Neural progenitor cell (in vitro differentiated cells): ENCODE measurements around the gene HOXC4. TPM values are rescaled to one million over a fixed set of nuclear protein-coding genes. Genes with fewer than 3 reads are reported as not detected.

ENCODE experiments used
- DNase-seq: peaks from one replicate; pipeline ENCODE4 v3.0.0-alpha.2; 2016; ENCODE audit warnings: low spot score
- H2AFZ ChIP-seq: fragments of 200-600 bp; sonication (generic); replicated peaks from 2 replicates; pipeline ENCODE4 v1.6.1; 2016; ENCODE audit warnings: antibody characterized with exemption
- H3F3A ChIP-seq: fragments of 200-600 bp; sonication (generic); 2 replicates; pipeline ENCODE4 v1.6.1; 2016; ENCODE audit warnings: antibody characterized with exemption, low read depth
- H3K27ac ChIP-seq: fragments of 200-600 bp; sonication (generic); 2 replicates; pipeline ENCODE4 v1.5.1; 2016; ENCODE audit warnings: mild to moderate bottlenecking
- H3K27me3 ChIP-seq: fragments of 200-600 bp; sonication (generic); 2 replicates; pipeline ENCODE4 v1.6.1; 2016; ENCODE audit warnings: mild to moderate bottlenecking, moderate library complexity
- H3K36me3 ChIP-seq: fragments of 200-600 bp; sonication (generic); 2 replicates; pipeline ENCODE4 v1.5.1; 2016
- H3K4me1 ChIP-seq: fragments of 200-600 bp; sonication (generic); 2 replicates; pipeline ENCODE4 v1.6.1; 2016; ENCODE audit warnings: mixed run types
- H3K4me2 ChIP-seq: fragments of 200-600 bp; sonication (generic); 2 replicates; pipeline ENCODE4 v1.6.1; 2016
- H3K4me3 ChIP-seq: fragments of 200-600 bp; sonication (generic); 2 replicates; pipeline ENCODE4 v1.5.1; 2016
- H3K79me2 ChIP-seq: fragments of 200-600 bp; sonication (generic); 2 replicates; pipeline ENCODE4 v1.6.1; 2016; ENCODE audit warnings: low read depth
- H3K9ac ChIP-seq: fragments of 200-600 bp; sonication (generic); 2 replicates; pipeline ENCODE4 v1.6.1; 2016
- H3K9me3 ChIP-seq: fragments of 200-600 bp; sonication (generic); 2 replicates; pipeline ENCODE4 v1.5.1; 2016; ENCODE audit warnings: low read depth
- H4K20me1 ChIP-seq: fragments of 200-600 bp; sonication (generic); 2 replicates; pipeline ENCODE4 v1.6.1; 2016; ENCODE audit warnings: low read depth
- H3K27ac Mint-ChIP-seq: 3 replicates; pipeline ENCODE4 v1.8.0; 2021; ENCODE audit warnings: mixed read lengths
- H3K27me3 Mint-ChIP-seq: 2 replicates; pipeline ENCODE4 v1.8.0; 2022; ENCODE audit warnings: low read depth, mild to moderate bottlenecking, inconsistent platforms, moderate library complexity, mixed read lengths; ENCODE audit not compliant: insufficient read depth
- H3K36me3 Mint-ChIP-seq: 3 replicates; pipeline ENCODE4 v1.8.0; 2021; ENCODE audit warnings: mixed read lengths
- H3K4me1 Mint-ChIP-seq: 3 replicates; pipeline ENCODE4 v1.8.0; 2021; ENCODE audit warnings: mixed read lengths
- H3K4me3 Mint-ChIP-seq: 3 replicates; pipeline ENCODE4 v1.8.0; 2021; ENCODE audit warnings: mild to moderate bottlenecking, moderate library complexity, mixed read lengths
- H3K9me3 Mint-ChIP-seq: 3 replicates; pipeline ENCODE4 v1.8.0; 2020; ENCODE audit warnings: mixed read lengths
- CTCF ChIP-seq: fragments of 200-600 bp; sonication (generic); IDR thresholded peaks from 2 replicates; pipeline ENCODE4 v1.5.1; 2017; ENCODE audit warnings: antibody characterized with exemption, mild to moderate bottlenecking
- EZH2 ChIP-seq: fragments of 200-600 bp; sonication (generic); IDR thresholded peaks from 2 replicates; pipeline ENCODE4 v1.6.1; 2017; ENCODE audit warnings: antibody characterized with exemption, mild to moderate bottlenecking, moderate library complexity
- EZH2phosphoT487 ChIP-seq: fragments of 200-600 bp; sonication (generic); IDR thresholded peaks from 2 replicates; pipeline ENCODE4 v1.6.1; 2017; ENCODE audit warnings: antibody characterized with exemption
- total RNA-seq: library from RNA; depleted of rRNA; stranded (reverse); fragments of >200 nt; gene quantifications from 2 replicates; pipeline ENCODE4 v1.2.3, GENCODE V29; 2015; ENCODE audit warnings: low replicate concordance

Gene HOXC4
- total RNA-seq, 1 donor from 2014 or later = not detected

GRCh38 chr12:54007538-54008259, 45.9 kb upstream of the HOXC4 start:
- Histone ChIP-seq H3K4me1 (no peaks in the 10 kb centered on the region), H2AFZ (no peak overlapping the region), H3K79me2 (no peaks in the 10 kb centered on the region), H3K4me3 (no peak overlapping the region), H3K36me3 (no peaks in the 10 kb centered on the region), H3K27me3 (peaks cover 100% of the 10 kb centered on the region), H4K20me1 (peaks cover 79% of the 10 kb centered on the region), H3K4me2 (no peak overlapping the region), H3F3A (peaks cover 3% of the 10 kb centered on the region), H3K9ac (no peak overlapping the region), H3K9me3 (no peaks in the 10 kb centered on the region), H3K27ac (no peak overlapping the region)
- DNase-seq = no peak
- no peak overlapping the region for H3K27ac Mint-ChIP-seq
- H3K27me3 Mint-ChIP-seq = peaks cover 92% of the 10 kb centered on the region
- TF ChIP-seq CTCF = no peak
- peak; percentile 57 for TF ChIP-seq EZH2phosphoT487
- peak; percentile 47 for TF ChIP-seq EZH2
- no peak overlapping the region for H3K4me3 Mint-ChIP-seq
- H3K9me3 Mint-ChIP-seq = peaks cover 4% of the 10 kb centered on the region
- peaks cover 4% of the 10 kb centered on the region for H3K4me1 Mint-ChIP-seq
- no peaks in the 10 kb centered on the region for H3K36me3 Mint-ChIP-seq

- H2AFZ ChIP-seq = no peak overlapping the region
- no peaks in the 10 kb centered on the region for H3K4me1 ChIP-seq
- Mint-ChIP-seq H3K4me1 (peaks cover 4% of the 10 kb centered on the region), H3K36me3 (no peaks in the 10 kb centered on the region), H3K27ac (no peak overlapping the region), H3K27me3 (peaks cover 92% of the 10 kb centered on the region), H3K4me3 (no peak overlapping the region), H3K9me3 (peaks cover 5% of the 10 kb centered on the region)
- no peaks in the 10 kb centered on the region for H3K9me3 ChIP-seq
- peaks cover 79% of the 10 kb centered on the region for H4K20me1 ChIP-seq
- no peak for DNase-seq
- no peak for TF ChIP-seq EZH2phosphoT487
- no peak for TF ChIP-seq CTCF
- no peak for TF ChIP-seq EZH2
- no peak overlapping the region for H3K4me3 ChIP-seq
- no peaks in the 10 kb centered on the region for H3K36me3 ChIP-seq
- no peak overlapping the region for H3K4me2 ChIP-seq
- H3K79me2 ChIP-seq = no peaks in the 10 kb centered on the region
- H3K27ac ChIP-seq = no peak overlapping the region
- H3F3A ChIP-seq = peaks cover 3% of the 10 kb centered on the region
- no peak overlapping the region for H3K9ac ChIP-seq
- peaks cover 100% of the 10 kb centered on the region for H3K27me3 ChIP-seq
Measured at GRCh38 chr12:54008260-54008552, 45.4 kb upstream of the HOXC4 start.

GRCh38 chr12:54009171-54010052, 44.2 kb upstream of the HOXC4 start:
- Histone ChIP-seq H3K27me3 (peaks cover 100% of the 10 kb centered on the region), H3K27ac (no peak overlapping the region), H3K79me2 (no peaks in the 10 kb centered on the region), H2AFZ (no peak overlapping the region), H3K36me3 (no peaks in the 10 kb centered on the region), H3K4me2 (peak overlapping the region; percentile 58), H3K9ac (no peak overlapping the region), H4K20me1 (peaks cover 77% of the 10 kb centered on the region), H3K4me3 (no peak overlapping the region), H3K4me1 (no peaks in the 10 kb centered on the region), H3F3A (peaks cover 3% of the 10 kb centered on the region), H3K9me3 (no peaks in the 10 kb centered on the region)
- DNase-seq = no peak
- no peaks in the 10 kb centered on the region for H3K36me3 Mint-ChIP-seq
- no peak overlapping the region for H3K4me3 Mint-ChIP-seq
- peaks cover 5% of the 10 kb centered on the region for H3K9me3 Mint-ChIP-seq
- H3K4me1 Mint-ChIP-seq = peaks cover 4% of the 10 kb centered on the region
- no peak overlapping the region for H3K27ac Mint-ChIP-seq
- H3K27me3 Mint-ChIP-seq = peaks cover 92% of the 10 kb centered on the region
- TF ChIP-seq CTCF (no peak), EZH2phosphoT487 (peak; percentile 99), EZH2 (peak; percentile 98)
